Measurements from ENCODE around the gene FOLR2.
"Not testable (repeated sequence)": the region's sequence is repeated elsewhere in the genome, so short reads cannot be mapped to it uniquely, and the experiment has no call there.

Gene FOLR2

GRCh38 chr11:72204886-72205285, 11.7 kb upstream of the FOLR2 start:
- DNase-seq (ENCODE audit: extremely low read depth in 1 of 2, low read depth in 1 of 2) = no peak

DNA sequence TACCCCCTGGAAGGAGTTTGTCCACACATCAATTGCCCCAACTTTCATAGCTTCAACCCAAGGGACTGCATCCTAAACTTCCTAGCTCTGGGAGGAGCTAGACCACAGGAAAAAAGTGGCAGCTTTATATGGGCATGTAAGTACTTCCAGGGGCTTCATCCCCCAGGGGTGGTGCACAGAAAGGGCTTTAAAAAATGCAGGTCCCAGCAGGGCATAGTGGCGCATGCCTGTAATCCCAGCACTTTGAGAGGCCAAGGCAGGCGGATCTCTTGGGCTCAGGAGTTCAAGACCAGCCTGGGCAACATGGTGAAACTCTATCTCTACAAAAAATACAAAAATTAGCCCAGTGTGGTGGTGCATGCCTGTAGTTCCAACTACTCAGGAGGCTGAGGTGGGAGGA, 9.8 kb upstream of the FOLR2 start:
- not testable (repeated sequence) for DNase-seq (ENCODE audit: extremely low read depth in 1 of 2, low read depth in 1 of 2)

DNA sequence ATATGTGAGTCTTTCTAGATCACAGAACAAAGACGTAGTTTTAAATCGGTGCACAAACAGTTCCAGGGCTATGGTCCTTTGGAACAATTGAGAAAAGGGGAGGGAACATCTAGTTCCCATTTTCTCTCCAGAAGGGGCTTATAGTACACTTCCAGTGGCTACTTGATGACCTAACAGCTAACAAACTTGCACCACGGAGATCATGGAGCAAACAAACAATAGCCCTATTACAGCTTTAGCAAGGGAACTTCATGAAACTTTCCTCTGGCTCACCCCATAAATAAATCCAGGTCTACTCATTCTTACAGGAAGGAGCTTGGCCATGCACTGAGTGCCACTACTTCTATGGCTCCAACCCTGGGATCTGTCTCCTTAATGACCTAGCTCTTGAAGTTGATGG, 8.3 kb upstream of the FOLR2 start:
- DNase-seq (ENCODE audit: extremely low read depth in 1 of 2, low read depth in 1 of 2) = no peak

- DNase-seq (ENCODE audit: extremely low read depth in 1 of 2, low read depth in 1 of 2) = no peak
Observed at GRCh38 chr11:72209101-72209500, 7.5 kb upstream of the FOLR2 start.

DNA sequence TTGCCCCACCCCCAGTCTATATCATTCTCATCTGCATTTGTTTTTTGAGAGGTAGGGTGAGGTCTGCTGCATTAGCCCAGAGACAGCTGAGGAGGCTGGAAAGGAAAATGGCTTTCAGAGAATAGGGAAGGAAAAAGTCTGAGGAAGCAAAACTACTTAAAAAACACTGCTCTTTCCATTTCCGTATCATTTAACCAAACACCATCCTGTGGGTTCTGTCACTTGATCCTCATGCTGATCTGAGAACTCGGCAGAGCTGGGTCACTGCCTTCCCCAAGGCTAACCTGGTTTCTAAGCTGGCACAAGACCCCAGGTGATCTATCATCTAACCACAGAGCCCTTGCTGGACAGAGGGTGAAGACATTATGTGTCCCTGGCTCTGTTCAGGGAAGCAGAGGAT, 1.2 kb downstream of the FOLR2 start:
- no peak for DNase-seq (ENCODE audit: extremely low read depth in 1 of 2, low read depth in 1 of 2)

GRCh38 chr11:72218251-72218745, 1.7 kb downstream of the FOLR2 start:
- no peak for DNase-seq (ENCODE audit: extremely low read depth in 1 of 2, low read depth in 1 of 2)

- no peak for DNase-seq (ENCODE audit: extremely low read depth in 1 of 2, low read depth in 1 of 2)
Observed at GRCh38 chr11:72220696-72221363, 4.2 kb downstream of the FOLR2 start.

- DNase-seq (ENCODE audit: extremely low read depth in 1 of 2, low read depth in 1 of 2) = no peak
Observed at GRCh38 chr11:72221386-72222075, 4.9 kb downstream of the FOLR2 start.

DNA sequence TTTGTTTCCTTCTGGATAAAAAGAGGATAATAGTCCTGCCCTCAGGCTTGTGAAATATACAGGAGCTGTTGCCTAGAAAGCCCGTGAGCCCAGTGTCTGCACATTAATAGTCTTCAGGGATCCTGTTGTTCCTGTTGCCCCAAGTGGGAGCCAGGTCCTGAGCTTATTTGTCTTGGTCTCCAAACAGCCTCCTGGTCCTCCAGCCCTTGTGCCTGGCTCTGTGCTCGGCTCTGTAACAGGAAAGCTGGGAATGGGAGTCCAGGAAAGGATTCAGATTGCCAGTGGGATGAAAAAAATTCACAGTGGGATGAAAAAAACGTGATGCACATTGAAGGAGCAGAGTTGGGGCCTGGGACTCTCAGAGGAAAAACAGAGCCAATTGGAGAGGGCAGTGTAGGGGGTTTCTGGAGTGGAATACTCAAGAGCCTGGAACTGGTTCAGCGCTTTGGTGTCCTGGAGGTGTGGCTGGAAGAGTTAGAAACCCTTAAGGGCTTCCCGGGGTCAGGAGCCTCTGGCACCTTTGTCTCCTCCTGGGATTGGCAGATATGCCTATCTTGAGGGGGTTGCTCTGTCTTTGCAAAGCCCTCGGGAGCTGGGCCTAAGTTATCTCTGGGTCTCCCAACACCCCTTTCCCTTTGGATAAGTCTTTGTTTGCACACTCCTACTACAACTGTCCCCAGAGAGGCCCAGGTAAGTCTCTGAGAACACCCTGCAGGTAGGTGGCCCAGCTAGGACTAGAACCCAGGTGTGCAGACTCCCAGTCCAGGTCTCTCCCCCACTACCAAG, 5.7 kb downstream of the FOLR2 start:
- DNase-seq (ENCODE audit: extremely low read depth in 1 of 2, low read depth in 1 of 2) = no peak

DNA sequence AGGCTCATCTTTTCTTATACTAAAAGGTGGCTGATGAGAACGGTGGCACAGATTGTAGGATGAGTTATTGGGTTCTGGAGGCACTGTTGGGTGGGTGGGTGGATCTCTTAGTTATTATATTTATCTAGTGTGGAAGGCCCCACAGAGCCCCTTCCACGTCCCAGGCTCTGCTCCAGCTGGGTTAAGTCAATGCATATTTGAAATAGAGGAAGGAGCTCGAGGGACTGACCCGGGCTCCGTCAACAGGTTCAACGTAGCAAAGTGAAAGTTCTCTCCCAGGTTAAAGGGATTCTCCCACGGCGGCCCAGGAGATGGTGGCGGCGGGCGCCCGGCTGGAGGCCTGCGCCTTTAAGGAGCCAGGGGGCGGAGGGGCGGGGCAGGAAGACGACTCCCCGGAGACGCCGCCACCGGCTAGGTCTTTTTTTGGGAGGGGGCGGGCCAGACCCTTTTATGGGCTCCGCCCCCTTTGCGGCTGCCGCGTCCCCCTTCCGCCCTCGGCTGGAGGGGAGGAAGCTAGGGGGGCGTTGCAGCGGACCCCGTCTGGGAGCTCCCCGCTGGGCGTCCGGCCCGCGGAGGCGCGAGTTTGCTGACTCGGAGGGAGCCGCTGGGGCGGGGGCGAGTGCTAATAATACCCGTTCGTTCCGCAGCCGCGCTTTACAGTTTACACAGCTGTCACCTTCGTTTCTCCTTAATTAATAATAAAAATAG, 6.5 kb downstream of the FOLR2 start:
- DNase-seq (ENCODE audit: extremely low read depth in 1 of 2, low read depth in 1 of 2) = peak; percentile 84 to 91

DNA sequence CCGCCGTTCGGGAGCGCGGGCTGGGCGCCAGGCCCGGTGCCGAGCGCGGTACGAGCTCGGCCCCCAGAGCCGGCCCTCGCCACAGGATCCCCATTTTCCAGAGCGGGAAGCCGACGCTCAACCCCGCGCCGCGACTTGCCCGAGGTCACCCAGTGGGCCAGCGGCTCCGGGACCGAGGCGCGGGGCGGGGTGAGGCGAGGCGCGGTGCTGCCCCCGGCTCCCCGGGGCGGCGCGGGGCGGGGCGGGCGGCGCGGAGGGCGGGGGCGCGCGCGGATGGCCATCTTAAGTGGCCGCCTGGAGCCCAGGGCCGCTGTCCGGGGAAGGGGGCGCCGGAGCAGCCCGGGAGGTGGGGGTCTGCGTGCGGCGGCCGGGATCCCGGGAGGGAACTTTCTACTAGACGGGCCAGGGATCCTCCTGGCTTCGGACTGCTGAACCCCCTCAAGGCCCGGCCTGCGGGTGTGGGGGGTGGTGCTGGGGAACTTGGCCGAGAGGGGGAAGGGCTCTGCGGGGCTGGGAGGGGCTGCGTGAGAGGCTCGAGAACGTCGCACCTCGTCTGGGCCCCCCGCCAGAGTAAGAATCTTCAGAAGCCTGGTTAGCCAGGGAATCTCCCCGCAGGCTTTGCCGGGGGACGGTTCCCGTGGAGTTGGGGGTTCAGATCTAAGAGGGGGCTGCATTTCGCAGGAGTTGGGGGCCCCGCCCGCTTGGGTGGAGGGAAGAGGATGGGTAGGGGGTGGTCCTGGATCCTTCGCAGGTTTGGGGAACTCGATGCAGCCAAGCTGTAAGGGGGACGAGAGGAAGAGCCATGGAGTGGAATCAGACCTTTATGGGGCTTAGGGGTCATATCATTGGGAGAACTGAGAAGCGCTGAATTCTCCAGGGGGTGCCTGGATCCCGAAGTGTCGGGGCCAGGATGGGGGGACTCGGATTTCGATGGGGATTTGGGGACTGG, 7.3 kb downstream of the FOLR2 start:
- DNase-seq (ENCODE audit: extremely low read depth in 1 of 2, low read depth in 1 of 2) = peak; percentile 23 to 28

DNA sequence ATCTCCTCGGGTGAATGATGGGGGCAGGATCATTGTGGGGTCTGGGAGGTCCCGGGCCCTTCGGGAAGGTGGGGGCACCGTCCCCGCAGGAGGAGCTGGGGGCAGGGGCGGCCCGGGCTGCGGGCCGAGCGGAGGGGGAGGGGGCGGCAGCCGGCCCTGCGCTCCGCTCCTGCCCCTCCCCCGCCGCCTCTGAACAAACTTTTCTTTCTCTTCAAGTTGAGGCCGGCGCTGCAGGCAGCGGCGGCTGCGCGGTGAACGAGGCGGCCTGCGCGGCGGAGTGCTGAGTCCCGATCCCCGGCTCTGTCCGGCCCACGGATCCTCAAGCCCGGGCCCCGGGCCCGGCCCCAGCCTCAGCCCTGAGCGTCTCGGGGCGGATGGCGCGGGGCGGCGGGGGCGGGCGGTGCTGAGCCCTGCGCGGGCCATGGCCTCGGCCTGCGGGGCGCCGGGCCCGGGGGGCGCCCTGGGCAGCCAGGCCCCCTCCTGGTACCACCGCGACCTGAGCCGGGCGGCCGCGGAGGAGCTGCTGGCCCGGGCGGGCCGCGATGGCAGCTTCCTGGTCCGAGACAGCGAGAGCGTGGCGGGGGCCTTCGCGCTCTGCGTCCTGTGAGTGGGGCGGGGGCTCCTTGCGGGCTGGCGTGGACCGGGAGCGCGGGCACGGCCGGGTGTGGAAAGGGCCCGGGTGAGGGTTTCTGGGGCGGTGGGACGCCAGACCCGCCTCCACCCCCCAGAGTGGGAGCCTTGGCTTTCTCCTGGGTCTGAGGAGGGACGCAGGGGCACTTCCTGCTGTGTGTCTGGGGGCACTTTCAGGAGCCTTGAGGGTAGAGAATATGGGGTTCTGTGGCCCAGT, 8.2 kb downstream of the FOLR2 start, which contains the start of gene INPPL1:
INPPL1 (plus strand) TSS at position 204 of the 847 bp plus-strand sequence; CDS start at position 422, 218 bp downstream.
- peak in 1 of 2 donors; percentile 19 for DNase-seq (ENCODE audit: extremely low read depth in 1 of 2, low read depth in 1 of 2)

DNA sequence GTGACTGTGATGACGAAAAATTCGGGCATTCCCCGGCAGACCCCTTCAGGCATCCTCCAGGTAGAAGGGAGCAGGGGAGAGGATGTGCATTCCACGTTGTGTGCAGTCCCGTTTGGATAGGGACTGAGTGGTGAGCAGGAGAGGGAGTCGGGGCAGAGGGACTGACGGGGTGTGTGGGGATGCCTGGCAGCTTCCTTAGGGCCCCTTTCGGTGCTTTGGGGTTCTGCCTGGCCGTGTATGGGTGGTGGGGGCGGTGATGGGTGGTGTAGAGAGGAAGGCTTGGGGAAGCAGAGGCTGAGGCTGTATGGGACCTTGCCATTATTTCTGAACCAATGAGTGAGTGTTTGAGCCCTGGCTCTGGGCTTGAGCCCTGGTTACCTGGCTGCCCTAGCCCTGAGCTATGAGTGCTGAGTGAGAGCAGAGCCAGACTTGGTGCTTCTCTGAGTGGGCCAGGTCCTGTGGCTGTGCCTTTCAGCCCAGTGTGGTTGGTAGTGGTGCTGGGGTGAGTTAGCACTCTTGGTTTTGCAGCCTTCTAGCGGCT, 8.9 kb downstream of the FOLR2 start:
- peak in 1 of 2 donors; percentile 22 for DNase-seq (ENCODE audit: extremely low read depth in 1 of 2, low read depth in 1 of 2)

DNA sequence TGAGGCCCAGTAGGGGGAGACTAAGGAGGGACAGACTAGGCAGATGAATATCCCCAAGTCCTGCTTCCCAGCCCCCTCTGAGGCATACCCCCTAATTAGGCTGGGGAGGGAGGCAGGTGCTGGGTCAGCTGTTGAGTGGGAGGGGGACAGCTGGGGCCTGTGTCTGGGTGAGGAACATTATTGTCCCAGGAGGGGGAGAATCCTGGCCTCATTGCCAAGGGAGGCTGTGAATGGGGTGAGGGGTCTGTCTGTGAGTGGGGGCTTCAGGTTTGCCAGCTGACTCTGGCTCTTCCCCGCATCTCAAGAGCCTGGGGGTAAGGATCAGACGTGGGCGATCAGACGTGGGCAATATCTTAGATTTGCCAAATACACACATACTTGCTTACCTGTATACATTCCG, 10.1 kb downstream of the FOLR2 start:
- DNase-seq (ENCODE audit: extremely low read depth in 1 of 2, low read depth in 1 of 2) = no peak

DNA sequence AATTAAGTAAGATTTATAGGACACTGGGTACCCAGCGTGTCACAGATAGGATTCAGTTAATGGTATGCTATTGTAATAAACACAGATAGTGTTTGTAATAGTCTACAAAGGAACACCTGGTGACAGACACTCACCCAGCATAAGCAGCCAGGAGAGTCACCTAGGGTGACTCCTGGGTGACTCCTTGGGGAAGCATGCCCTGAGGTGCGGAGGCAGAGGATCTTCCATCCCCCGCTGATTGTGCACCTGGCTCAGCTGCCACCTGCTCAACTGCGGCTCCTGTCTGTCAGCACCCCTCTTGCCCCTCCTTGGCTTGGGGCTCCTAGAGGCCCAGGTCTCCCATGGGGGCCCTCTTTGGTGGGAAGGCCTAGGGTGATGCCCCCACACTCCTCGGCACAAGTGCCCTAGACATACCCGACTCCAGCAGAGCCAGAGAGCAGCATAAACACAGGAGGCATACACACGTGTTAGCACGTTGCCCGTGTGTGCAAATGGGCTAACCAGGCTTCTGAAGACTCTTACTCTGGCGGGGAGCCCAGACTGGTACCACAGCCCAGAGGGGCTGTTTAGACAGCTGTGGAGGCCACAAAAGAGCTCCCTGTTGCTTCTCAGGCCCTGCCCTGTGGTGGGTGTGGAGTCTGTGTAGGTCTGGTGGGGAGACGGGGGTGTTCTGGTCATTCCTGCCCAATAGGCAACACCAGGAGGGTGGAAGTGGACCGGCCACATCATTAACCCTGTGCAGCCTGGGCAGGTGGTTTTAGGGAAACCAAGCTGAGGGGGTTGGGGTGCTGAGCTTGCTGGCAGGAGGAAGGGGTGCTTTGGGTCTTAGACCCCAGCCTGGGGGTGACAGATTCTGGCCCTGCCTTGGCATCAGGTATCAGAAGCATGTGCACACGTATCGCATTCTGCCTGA, 11.0 kb downstream of the FOLR2 start:
- no peak for DNase-seq (ENCODE audit: extremely low read depth in 1 of 2, low read depth in 1 of 2)

- DNase-seq (ENCODE audit: extremely low read depth in 1 of 2, low read depth in 1 of 2) = no peak
Observed at GRCh38 chr11:72228229-72228843, 11.7 kb downstream of the FOLR2 start.

GRCh38 chr11:72228844-72229231, 12.2 kb downstream of the FOLR2 start:
- no peak for DNase-seq (ENCODE audit: extremely low read depth in 1 of 2, low read depth in 1 of 2)

Data from stimulated activated CD8-positive, alpha-beta memory T cell treated with anti-CD3 and anti-CD28 coated beads, Interleukin-7, amount 100 ng/mL, for 48 hours (primary cell).